ENCODE measurements around the gene DYRK2.

- TF ChIP-seq CTCF (IDR thresholded peaks at IDR 0.05) (no peak), POLR2A (IDR thresholded peaks at IDR 0.05) (no peak)
Observed at GRCh38 chr12:67638694-67639093, 9.9 kb upstream of the DYRK2 start.
